ENCODE data around the gene PDZD7.
A peak's percentile ranks its signal among the peaks of the same experiment; 100 is the strongest.

PDZD7 gene

DNA sequence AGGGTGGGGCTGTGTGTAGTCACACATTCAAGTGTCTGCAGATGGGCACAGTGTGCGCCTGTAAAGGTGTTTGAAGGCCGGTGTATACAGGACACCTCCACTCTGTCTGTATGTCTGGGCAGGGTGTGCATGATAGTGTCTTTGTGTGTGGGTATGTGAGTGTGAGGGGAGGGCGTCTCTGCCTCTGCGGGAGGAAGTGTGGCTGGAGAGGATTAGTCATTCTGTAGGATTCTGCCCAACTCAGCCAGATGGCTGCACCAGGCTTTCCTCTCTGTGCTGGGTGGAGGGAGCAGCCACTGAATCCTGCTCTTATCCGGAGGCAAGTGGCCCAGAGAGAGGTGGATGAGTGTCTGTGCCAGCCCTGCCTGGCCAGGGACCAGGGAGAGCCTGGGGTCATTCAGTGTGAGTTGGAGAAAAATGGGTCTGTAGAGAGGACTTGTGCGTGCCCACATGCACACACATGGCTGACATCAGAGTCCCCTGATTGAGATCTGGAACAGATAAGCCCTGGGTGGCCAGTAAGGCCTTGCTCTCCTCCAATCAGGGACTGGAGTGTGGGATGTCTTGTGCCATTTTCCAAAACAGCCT, 1.8 kb upstream of the PDZD7 start (continued):
- TF ChIP-seq ZNF248 (tag by site-specific recombination; IDR thresholded peaks at IDR 0.05) (no peak), ZNF24 (tag by site-specific recombination; IDR thresholded peaks at IDR 0.05) (0 out of 2 replicates have a peak, but pooled peaks have one; percentile 80), ZNF843 (tag by site-specific recombination; IDR thresholded peaks at IDR 0.05) (no peak), ZFP37 (tag by site-specific recombination; IDR thresholded peaks at IDR 0.05) (0 out of 2 replicates have a peak, but pooled peaks have one; percentile 68), ZNF449 (tag by site-specific recombination; IDR thresholded peaks at IDR 0.05) (peak; percentile 85), ZNF2 (tag by site-specific recombination; IDR thresholded peaks at IDR 0.05) (peak; percentile 43; the same call in 1 of the 2 replicates), ZBTB10 (tag by site-specific recombination; IDR thresholded peaks at IDR 0.05) (peak; percentile 50; the same call in 1 of the 2 replicates), ZNF335 (tag by site-specific recombination; conservative IDR thresholded peaks at IDR 0.05) (peak; percentile 53)

DNA sequence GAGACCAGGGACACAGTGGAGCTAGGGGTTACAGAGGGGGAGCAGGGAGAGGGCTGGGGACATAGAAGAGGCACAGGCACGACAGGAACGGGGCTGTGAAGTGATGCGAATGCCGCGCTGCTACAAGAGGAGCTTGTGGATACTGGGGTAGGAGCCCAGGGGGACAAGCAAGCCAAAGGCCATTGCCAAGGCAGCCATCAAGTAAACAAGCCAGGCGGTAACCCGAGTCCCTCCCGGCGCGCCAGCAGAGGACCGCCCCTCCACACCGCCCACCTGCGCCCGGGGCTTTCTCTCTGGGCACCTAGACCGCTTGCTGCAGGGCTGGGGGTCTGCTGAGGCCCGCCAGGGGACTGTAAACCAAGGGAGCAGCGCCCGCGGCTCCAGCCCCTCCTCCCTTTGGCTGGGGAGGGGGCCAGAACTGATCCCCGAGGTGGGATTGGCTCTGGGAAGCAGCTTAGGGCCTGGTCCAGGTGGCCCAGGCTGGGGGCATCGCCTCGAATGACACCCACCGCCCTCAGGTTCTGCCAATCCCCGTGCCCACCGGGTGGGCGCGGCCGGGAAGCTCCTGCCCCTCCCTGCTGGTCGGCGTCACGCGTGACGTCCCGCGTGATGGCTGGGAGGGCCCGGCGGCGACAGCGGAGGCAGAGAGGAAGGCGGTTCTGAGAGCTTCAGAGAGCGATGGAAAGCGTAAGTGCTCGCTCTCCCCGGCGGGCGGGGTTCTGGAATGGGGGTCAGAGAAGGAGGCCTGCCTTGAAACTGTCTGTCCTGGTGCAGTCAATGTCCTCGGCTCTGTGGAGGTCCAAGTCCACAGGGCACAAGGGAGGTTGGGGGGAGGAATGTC, 1.1 kb upstream of the PDZD7 start:
- H3K36me3 ChIP-seq (ENCODE audit: control insufficient read depth in 2 of 2, insufficient read depth in 1 of 2, low read length in 2 of 2): peaks cover 0 to 11% of the 10 kb centered on the region in 2 experiments; a peak in 1 of 3 replicates
- H3K27ac ChIP-seq (ENCODE audit: extremely low read depth, low read depth, low read length): peak overlapping the region; percentile 64; the same call in 1 of the 2 replicates
- TF ChIP-seq GLIS2 (tag by site-specific recombination; IDR thresholded peaks at IDR 0.05) (peak; percentile 45), TSHZ1 (tag by site-specific recombination; IDR thresholded peaks at IDR 0.05; ENCODE audit: borderline replicate concordance) (no peak), ZSCAN16 (tag by site-specific recombination; IDR thresholded peaks at IDR 0.05) (no peak), ZNF223 (tag by site-specific recombination; IDR thresholded peaks at IDR 0.05) (peak; percentile 97), ZNF585B (tag by site-specific recombination; IDR thresholded peaks at IDR 0.05) (no peak), PRDM4 (tag by site-specific recombination; IDR thresholded peaks at IDR 0.05) (peak; percentile 95), ZBTB48 (tag by site-specific recombination; IDR thresholded peaks at IDR 0.05) (peak; percentile 70), ZNF155 (tag by site-specific recombination; IDR thresholded peaks at IDR 0.05) (no peak), ZNF335 (tag by site-specific recombination; conservative IDR thresholded peaks at IDR 0.05) (peak; percentile 40), ZIC2 (tag by site-specific recombination; IDR thresholded peaks at IDR 0.05) (peak; percentile 8; the same call in 1 of the 2 replicates)
- TF ChIP-seq, protein P1, sequence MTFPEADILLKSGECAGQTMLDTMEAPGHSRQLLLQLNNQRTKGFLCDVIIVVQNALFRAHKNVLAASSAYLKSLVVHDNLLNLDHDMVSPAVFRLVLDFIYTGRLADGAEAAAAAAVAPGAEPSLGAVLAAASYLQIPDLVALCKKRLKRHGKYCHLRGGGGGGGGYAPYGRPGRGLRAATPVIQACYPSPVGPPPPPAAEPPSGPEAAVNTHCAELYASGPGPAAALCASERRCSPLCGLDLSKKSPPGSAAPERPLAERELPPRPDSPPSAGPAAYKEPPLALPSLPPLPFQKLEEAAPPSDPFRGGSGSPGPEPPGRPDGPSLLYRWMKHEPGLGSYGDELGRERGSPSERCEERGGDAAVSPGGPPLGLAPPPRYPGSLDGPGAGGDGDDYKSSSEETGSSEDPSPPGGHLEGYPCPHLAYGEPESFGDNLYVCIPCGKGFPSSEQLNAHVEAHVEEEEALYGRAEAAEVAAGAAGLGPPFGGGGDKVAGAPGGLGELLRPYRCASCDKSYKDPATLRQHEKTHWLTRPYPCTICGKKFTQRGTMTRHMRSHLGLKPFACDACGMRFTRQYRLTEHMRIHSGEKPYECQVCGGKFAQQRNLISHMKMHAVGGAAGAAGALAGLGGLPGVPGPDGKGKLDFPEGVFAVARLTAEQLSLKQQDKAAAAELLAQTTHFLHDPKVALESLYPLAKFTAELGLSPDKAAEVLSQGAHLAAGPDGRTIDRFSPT (tag by site-specific recombination; IDR thresholded peaks at IDR 0.05): peak; percentile 89
- TF ChIP-seq, protein P2, sequence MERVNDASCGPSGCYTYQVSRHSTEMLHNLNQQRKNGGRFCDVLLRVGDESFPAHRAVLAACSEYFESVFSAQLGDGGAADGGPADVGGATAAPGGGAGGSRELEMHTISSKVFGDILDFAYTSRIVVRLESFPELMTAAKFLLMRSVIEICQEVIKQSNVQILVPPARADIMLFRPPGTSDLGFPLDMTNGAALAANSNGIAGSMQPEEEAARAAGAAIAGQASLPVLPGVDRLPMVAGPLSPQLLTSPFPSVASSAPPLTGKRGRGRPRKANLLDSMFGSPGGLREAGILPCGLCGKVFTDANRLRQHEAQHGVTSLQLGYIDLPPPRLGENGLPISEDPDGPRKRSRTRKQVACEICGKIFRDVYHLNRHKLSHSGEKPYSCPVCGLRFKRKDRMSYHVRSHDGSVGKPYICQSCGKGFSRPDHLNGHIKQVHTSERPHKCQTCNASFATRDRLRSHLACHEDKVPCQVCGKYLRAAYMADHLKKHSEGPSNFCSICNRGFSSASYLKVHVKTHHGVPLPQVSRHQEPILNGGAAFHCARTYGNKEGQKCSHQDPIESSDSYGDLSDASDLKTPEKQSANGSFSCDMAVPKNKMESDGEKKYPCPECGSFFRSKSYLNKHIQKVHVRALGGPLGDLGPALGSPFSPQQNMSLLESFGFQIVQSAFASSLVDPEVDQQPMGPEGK (tag by site-specific recombination; IDR thresholded peaks at IDR 0.05): peak; percentile 6; the same call in 1 of the 2 replicates

More for the DNA sequence above, 1.1 kb upstream of the PDZD7 start:
- peak overlapping the region; percentile 45 for H3K4me3 ChIP-seq (ENCODE audit: low read depth, low read length)
- CTCF ChIA-PET: interaction anchor here (1.0 to 6.9 kb wide), 9 partner anchors 9 to 113 kb away, joined by 3 to 129 read pairs (median 6); no protein-coding TSS in a partner anchor
- H3K9me3 ChIP-seq (ENCODE audit: control insufficient read depth, insufficient read depth, low read depth, low read length): no peaks in the 10 kb centered on the region
- peaks cover 18% of the 10 kb centered on the region for H3K4me1 ChIP-seq (ENCODE audit: control insufficient read depth, insufficient read depth, low read length)
- POLR2A ChIA-PET: interaction anchor here (1.3 to 2.6 kb wide), 6 partner anchors 8 to 120 kb away, joined by 3 to 29 read pairs (median 9); partner anchors contain the start of genes KAZALD1 and SLF2
